HG02610 (cell line): ENCODE data around the gene GAS7.
A peak's percentile ranks its signal among the peaks of the same experiment; 100 is the strongest.

Source experiments
- ATAC-seq: cut with Tn5 transposase; IDR thresholded peaks from one replicate; pipeline ENCODE4 v1.9.1; 2021; ENCODE audit warnings: mild to moderate bottlenecking, moderate library complexity; ENCODE audit not compliant: unreplicated experiment

GAS7 gene

GRCh38 chr17:10055262-10055975 is 143.0 kb downstream of the GAS7 start:
- no peak for ATAC-seq

- ATAC-seq, result no peak
These were observed 144.4 kb downstream of the GAS7 start for GRCh38 chr17:10053782-10054540.

- peak; percentile 59 for ATAC-seq
These were observed 146.1 kb downstream of the GAS7 start for GRCh38 chr17:10052106-10052813.

GRCh38 chr17:10051112-10051511 is 147.3 kb downstream of the GAS7 start:
- ATAC-seq, result peak; percentile 25

- ATAC-seq, result peak; percentile 30
These were observed 147.8 kb downstream of the GAS7 start for GRCh38 chr17:10050597-10051101.

GRCh38 chr17:10048629-10049350 is 149.6 kb downstream of the GAS7 start:
- ATAC-seq, result no peak

- ATAC-seq, result peak; percentile 37
These were observed 151.3 kb downstream of the GAS7 start for GRCh38 chr17:10046786-10047785.

GRCh38 chr17:10045871-10046658 is 152.3 kb downstream of the GAS7 start:
- no peak for ATAC-seq

GRCh38 chr17:10042589-10043244 is 155.7 kb downstream of the GAS7 start:
- no peak for ATAC-seq

- ATAC-seq, result peak; percentile 47
These were observed 156.4 kb downstream of the GAS7 start for GRCh38 chr17:10041916-10042588.

- no peak for ATAC-seq
These were observed 157.2 kb downstream of the GAS7 start for GRCh38 chr17:10041287-10041612.

GRCh38 chr17:10036511-10037061 is 161.8 kb downstream of the GAS7 start:
- ATAC-seq, result no peak

GRCh38 chr17:10035885-10036284 is 162.5 kb downstream of the GAS7 start:
- no peak for ATAC-seq

- no peak for ATAC-seq
These were observed 163.5 kb downstream of the GAS7 start for GRCh38 chr17:10034719-10035475.

GRCh38 chr17:10033959-10034358 is 164.4 kb downstream of the GAS7 start:
- ATAC-seq, result no peak

- no peak for ATAC-seq
These were observed 165.0 kb downstream of the GAS7 start for GRCh38 chr17:10033449-10033848.
